ENCODE data around the gene PLEKHM3.
A peak's percentile ranks its signal among the peaks of the same experiment; 100 is the strongest.

Gene PLEKHM3, protein sequence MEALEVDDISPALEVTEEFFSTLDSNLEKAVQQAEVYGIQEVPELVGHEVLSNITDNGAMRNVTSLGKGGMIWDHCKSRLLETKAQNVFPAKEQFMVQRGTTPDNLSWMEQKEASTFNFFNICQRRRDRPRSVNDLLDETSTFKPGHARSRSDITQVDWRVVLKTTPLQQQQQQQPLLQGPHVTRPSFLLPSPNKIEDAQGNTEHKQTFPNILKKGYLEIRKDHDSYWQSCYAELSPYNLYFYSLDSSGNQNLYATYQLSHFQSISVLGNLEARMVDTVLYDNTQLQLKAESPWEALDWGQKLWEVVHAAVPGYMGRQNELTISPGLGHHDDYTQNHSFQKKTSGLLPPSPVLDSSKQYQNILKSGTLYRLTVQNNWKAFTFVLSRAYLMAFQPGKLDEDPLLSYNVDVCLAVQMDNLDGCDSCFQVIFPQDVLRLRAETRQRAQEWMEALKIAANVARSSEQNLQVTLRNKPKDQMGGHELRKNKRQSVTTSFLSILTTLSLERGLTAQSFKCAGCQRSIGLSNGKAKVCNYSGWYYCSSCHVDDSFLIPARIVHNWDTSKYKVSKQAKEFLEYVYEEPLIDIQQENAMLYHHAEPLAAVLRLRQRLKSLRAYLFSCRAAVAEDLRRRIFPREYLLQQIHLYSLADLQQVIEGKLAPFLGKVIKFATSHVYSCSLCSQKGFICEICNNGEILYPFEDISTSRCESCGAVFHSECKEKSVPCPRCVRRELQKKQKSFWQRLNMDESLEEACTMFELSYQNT

DNA sequence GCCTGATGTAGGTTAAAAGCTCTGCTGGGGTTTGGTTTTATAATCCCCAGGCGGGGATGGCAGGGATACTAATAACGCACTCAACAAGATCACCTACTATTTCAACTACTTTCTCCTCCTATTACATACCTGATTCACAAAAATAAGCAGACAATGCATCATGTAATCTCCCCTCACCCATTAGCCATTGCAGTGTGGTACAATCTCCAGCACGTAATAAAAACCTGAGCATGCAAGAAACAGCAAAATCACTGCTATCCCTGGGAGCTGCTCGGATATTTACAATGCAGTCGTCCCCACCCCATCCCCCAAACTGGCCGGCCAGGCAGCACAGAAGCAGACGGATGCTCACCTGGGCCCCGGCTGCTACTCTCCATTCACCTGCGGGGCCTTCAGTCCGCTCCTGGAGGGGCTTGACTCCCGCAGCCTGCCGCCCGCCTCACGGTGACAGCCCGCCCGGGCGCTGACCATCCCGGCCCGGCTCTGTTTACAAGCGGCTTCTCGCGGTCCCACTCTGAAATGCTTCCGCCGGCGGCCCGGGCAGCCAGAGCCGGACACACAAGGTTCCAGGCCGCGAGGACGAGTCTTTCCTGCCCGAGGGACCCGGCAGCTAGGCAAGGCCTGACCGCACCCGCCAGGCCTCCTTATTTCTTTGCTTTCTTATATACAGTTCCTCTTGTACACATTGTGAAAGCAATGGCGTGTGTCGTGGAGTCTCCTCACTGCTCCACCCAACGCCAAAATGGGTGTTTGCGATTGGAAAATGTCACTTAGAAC lies at the start of gene PLEKHM3:
Gene PLEKHM3, minus strand, starts transcription at position 491 of the 777 bp plus-strand sequence. CDS start 23,888 bp downstream, outside the sequence.
- peak within 1 kb of the TSS; percentile 85 for H3K4me3 ChIP-seq (ENCODE audit: low read length)
- TF ChIP-seq ZNF274 (IDR thresholded peaks at IDR 0.05; ENCODE audit: low read depth, low read length), result no peak

DNA sequence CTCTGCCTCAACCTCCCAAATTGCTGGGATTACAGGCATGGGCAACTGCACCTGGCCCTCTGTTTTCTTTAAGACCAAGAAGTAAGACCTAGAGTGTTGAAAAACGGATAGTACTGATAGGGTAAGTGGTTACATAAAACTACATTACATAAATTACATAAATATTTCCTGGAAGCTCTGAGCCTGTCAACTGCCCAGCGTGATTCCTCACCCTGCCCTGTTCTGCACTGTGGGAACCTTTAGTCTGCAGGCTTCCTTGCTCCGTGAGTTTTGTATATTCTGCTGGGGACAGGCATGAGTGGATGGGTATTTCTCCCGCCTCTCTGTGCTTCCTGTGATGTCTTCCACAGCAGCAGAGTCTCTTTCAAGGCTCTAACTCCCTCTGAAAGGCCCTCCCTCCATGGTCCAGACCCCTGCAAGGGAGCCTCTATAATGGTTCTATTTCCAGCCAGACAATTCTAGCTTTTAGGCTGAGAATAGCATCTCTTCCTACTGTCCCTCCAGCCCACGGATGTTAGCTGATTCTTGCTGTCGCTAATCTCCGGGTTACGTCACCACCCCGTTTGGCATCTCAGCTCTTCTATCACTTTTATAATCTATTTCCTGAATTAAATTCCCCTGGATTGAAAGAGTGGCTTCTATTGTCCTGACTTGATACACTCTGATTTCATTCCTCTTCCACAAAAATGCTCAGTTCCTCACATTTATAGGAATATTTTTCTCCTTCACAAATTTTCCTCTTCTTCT lies 49.5 kb upstream of the PLEKHM3 start:
- TF ChIP-seq ZNF274 (IDR thresholded peaks at IDR 0.05; ENCODE audit: low read depth, low read length), result no peak

DNA sequence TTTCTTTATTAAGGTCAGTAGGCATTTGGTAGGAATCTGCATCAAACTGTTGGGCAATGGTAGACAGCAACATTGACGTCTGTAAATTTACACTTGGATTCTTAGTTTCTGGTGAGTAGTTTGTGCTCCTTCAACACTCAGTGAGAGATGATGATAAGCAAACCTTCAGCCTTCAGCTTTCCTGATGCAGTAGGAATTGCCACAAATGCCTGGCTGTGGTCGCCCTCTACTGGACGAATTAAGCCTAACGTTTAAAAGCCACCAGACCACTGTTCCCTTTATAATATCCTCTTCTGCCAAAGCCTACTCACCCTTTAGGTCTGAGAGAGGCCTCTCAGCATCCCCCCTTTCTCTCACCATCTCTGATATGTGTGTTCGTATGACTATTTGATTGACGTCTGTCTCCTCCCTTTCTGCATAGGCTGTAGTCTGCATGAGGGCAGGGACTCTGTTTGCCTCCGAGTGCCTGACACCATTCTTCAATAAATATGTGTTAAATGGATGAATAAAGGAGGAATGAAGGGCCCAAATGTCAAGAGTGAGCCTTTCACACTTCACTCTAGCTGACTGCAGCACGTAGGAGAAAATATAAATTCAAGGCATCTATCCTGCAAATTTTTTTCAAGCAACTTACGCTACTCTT lies 47.0 kb upstream of the PLEKHM3 start:
- TF ChIP-seq ZNF274 (IDR thresholded peaks at IDR 0.05; ENCODE audit: low read depth, low read length), result no peak
- H3K4me3 ChIP-seq (ENCODE audit: low read length), result no peak overlapping the region

More for the DNA sequence above, 49.5 kb upstream of the PLEKHM3 start:
- no peak overlapping the region for H3K4me3 ChIP-seq (ENCODE audit: low read length)

DNA sequence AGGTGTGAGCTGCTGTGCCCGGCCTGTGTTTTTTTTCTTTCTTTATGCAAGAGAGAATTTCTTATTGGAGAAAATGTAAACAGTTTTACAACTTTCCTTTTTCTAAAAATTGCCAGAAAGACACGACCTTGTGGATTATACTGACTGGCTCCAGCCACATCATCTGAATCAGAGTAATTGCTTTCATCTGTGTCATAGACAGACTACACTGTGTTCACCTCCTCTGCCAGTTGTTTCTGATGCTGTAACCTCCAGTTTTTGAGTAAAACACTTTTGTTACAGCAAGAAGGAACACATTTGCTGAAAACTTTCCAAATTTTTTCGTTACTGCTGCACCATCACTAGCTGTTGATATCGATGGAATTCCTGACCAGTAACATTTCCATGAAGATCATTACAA lies 43.9 kb upstream of the PLEKHM3 start:
- TF ChIP-seq ZNF274 (IDR thresholded peaks at IDR 0.05; ENCODE audit: low read depth, low read length), result no peak
- H3K4me3 ChIP-seq (ENCODE audit: low read length), result no peak overlapping the region

GRCh38 chr2:208066016-208066415 lies 40.7 kb upstream of the PLEKHM3 start:
- no peak overlapping the region for H3K4me3 ChIP-seq (ENCODE audit: low read length)
- TF ChIP-seq ZNF274 (IDR thresholded peaks at IDR 0.05; ENCODE audit: low read depth, low read length), result no peak

GRCh38 chr2:208065476-208065875 lies 40.1 kb upstream of the PLEKHM3 start:
- no peak for TF ChIP-seq ZNF274 (IDR thresholded peaks at IDR 0.05; ENCODE audit: low read depth, low read length)
- no peak overlapping the region for H3K4me3 ChIP-seq (ENCODE audit: low read length)

DNA sequence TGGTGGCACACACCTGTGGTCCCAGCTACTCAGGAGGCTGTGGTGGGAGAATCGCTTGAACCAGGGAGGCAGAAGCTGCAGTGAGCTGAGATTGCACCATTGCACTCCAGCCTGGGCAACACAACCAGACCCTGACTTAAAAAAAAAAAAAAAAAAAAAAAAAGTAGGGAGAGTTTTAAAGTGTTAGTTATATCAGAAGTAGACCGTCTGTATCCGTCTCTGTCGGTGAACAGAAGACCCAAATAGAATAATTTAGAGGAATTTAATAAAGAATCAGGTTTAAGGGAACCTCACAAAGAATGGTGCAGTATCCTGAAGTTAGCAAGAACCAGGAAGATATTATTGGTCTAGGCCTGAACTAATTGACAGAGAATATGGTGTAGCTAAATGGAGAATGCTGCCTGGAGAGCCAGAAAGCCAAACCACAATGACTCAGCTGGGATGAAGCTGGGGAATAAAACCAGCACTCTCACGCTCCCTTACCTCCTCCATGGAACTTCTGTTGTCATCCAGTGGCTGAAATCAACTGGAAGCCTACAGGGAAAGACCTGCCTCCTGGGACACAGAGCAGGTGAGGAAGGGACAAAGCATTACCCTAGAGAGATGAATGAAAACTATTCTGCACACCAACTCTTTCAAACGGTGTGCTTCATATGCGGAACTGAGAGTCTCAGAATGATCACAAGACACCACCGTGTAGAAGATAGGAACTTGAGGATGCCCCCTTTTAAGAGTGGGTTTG lies 39.1 kb upstream of the PLEKHM3 start:
- no peak for TF ChIP-seq ZNF274 (IDR thresholded peaks at IDR 0.05; ENCODE audit: low read depth, low read length)
- no peak overlapping the region for H3K4me3 ChIP-seq (ENCODE audit: low read length)

DNA sequence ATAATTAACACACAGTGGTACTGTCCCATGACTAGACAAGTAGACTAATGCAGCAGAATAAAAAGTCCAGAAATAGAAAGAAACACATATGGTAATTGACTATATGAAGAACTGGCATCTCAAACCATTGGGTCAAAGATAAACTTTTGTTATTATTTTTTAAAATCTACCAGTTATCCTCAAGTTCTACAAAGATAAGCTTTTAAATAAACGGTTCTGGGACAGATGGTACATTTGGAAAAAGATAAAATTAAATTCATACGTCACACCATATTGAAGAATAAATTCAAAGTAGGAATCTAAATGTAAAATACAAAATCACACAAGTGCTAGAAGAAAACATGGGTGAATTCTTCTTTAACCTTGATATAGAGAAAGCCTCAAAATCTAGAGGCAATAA lies 37.6 kb upstream of the PLEKHM3 start:
- TF ChIP-seq ZNF274 (IDR thresholded peaks at IDR 0.05; ENCODE audit: low read depth, low read length), result no peak

GRCh38 chr2:208062113-208062512 lies 36.8 kb upstream of the PLEKHM3 start:
- H3K4me3 ChIP-seq (ENCODE audit: low read length), result no peak overlapping the region
- no peak for TF ChIP-seq ZNF274 (IDR thresholded peaks at IDR 0.05; ENCODE audit: low read depth, low read length)

More for the DNA sequence above, 37.6 kb upstream of the PLEKHM3 start:
- no peak overlapping the region for H3K4me3 ChIP-seq (ENCODE audit: low read length)

DNA sequence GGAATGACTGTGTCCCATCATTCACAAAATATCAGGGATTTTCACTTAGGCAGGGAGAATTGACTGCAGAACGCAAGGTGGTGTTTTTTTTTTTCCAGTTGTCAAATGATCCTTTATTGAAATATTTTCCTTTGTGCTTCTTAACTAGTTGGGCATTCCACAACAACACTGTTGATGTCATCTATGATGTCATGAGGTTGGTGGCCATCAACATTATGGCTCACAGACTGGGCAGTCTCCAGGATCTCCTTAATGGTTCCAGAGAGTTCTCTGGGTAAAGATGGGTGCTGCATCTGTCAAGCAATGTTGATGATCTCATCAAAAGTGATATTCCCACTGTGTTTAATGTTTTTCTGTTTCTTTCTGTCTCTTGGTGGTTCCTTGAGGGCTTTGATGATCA lies 31.8 kb upstream of the PLEKHM3 start:
- no peak overlapping the region for H3K4me3 ChIP-seq (ENCODE audit: low read length)

DNA sequence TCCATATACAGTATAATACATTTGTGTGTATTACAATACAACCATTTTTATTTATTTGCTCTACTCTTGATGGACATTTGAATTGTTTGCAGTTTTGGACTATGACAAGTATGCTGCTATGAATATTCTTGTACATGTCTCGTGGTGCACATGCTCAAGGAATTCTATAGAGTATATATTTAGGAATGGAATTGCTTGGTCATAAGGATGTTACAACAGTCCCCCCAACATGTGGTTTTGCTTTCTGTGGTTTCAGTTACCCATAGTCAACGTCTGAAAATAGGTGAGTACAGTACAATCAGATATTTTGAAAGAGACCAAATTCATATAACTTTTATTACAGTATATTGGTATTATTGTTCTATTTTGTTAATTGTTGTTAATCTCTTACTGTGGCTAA lies 24.1 kb upstream of the PLEKHM3 start:
- no peak overlapping the region for H3K4me3 ChIP-seq (ENCODE audit: low read length)
- TF ChIP-seq ZNF274 (IDR thresholded peaks at IDR 0.05; ENCODE audit: low read depth, low read length), result no peak

More for the DNA sequence above, 31.8 kb upstream of the PLEKHM3 start:
- no peak for TF ChIP-seq ZNF274 (IDR thresholded peaks at IDR 0.05; ENCODE audit: low read depth, low read length)

DNA sequence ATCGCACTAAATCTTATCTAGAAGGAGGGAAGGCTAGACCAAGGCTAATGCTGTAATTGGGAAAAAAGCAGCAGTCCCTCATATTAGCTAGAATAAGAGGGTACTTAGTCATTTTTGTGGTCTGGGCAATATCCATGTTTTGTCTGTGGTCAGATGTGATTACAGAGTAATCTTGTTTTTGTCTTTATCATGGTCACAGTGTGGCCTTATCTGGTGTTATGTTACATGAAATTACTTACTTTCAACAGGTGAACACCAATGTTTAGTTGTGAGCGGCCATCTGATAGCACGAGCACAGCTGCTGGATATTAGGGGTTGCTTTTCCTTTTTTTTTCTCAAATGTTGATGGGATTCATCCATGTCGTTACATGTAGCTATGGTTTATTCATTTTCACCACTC lies 23.7 kb upstream of the PLEKHM3 start:
- H3K4me3 ChIP-seq (ENCODE audit: low read length), result no peak overlapping the region
- no peak for TF ChIP-seq ZNF274 (IDR thresholded peaks at IDR 0.05; ENCODE audit: low read depth, low read length)

Measured in GM08714 (cell line).